Measurements from ENCODE around the gene RLN3. TPM values are rescaled to one million over a fixed set of nuclear protein-coding genes. Genes with fewer than 3 reads are reported as not detected.

The RLN3 gene
- polyA plus RNA-seq, 2 donors, result not detected

DNA sequence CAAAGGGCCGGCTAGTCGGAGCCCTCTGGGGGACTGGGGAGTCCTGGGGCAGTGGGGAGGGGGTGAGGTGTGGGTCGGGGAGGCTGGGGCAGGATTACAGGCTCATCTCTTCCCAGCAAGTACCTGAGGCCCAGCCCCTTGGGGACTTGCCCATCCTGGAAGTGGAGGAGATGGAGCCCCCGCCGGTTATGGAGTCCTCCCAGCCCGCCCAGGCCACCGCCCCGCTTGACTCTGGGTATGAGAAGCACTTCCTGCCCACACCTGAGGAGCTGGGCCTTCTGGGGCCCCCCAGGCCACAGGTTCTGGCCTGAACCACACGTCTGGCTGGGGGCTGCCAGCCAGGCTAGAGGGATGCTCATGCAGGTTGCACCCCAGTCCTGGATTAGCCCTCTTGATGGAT lies 24.0 kb downstream of the RLN3 start:
- Histone ChIP-seq H3K27me3 (ENCODE audit: control insufficient read depth in 1 of 2, insufficient read depth in 2 of 2, low read length in 2 of 2) (no peaks in the 10 kb centered on the region), H3K9me3 (ENCODE audit: control insufficient read depth in 2 of 2, insufficient read depth in 1 of 2, low read depth in 1 of 2, low read length in 1 of 2) (peaks cover 0 to 5% of the 10 kb centered on the region in 2 donors), H3K4me1 (ENCODE audit: control insufficient read depth in 2 of 2, insufficient read depth in 2 of 2, low read length in 1 of 2) (no peaks in the 10 kb centered on the region), H3K36me3 (ENCODE audit: control insufficient read depth in 2 of 2, insufficient read depth in 2 of 2, low read length in 1 of 2) (peaks cover 0 to 2% of the 10 kb centered on the region in 2 donors), H3K4me3 (ENCODE audit: low read depth in 1 of 2, low read length in 2 of 2) (no peak overlapping the region), H3K27ac (ENCODE audit: low read depth in 2 of 2, low read length in 1 of 2) (no peak overlapping the region)
- 72 to 73% methylated on average over 9 of the region's 9 CpGs for WGBS, 2 donors

DNA sequence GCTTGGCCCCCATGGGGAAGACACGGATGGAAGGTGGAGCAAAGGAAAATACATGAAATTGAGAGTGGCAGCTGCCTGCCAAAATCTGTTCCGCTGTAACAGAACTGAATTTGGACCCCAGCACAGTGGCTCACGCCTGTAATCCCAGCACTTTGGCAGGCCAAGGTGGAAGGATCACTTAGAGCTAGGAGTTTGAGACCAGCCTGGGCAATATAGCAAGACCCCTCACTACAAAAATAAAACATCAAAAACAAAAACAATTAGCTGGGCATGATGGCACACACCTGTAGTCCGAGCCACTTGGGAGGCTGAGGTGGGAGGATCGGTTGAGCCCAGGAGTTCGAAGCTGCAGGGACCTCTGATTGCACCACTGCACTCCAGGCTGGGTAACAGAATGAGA lies 24.5 kb downstream of the RLN3 start:
- no peak overlapping the region for H3K4me3 ChIP-seq (ENCODE audit: low read depth in 1 of 2, low read length in 2 of 2)

DNA sequence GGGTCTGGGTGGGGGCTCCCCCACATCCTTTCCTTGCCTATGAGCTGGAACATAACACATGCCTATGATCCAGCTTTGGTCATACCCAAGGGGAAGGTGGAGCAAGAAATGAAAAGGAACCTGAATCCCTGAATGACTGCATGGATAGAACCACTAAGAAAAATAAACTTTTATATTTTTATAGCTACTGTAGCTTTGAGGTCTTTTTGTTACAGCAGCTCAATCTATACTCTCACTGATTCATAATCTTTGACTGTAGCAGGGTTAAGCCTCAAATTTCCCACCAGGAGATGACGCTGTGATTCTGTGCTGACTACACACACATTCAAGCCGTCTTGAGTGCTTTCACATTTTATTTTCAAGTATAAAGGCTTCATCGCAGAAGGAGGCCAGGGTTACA lies 25.1 kb downstream of the RLN3 start:
- Histone ChIP-seq H3K36me3 (ENCODE audit: control insufficient read depth in 2 of 2, insufficient read depth in 2 of 2, low read length in 1 of 2) (peaks cover 0 to 2% of the 10 kb centered on the region in 2 donors), H3K4me1 (ENCODE audit: control insufficient read depth in 2 of 2, insufficient read depth in 2 of 2, low read length in 1 of 2) (peaks cover 0 to 3% of the 10 kb centered on the region in 2 donors), H3K9me3 (ENCODE audit: control insufficient read depth in 2 of 2, insufficient read depth in 1 of 2, low read depth in 1 of 2, low read length in 1 of 2) (peaks cover 0 to 5% of the 10 kb centered on the region in 2 donors), H3K4me3 (ENCODE audit: low read depth in 1 of 2, low read length in 2 of 2) (no peak overlapping the region), H3K27ac (ENCODE audit: low read depth in 2 of 2, low read length in 1 of 2) (no peak overlapping the region), H3K27me3 (ENCODE audit: control insufficient read depth in 1 of 2, insufficient read depth in 2 of 2, low read length in 2 of 2) (no peaks in the 10 kb centered on the region)
- 95 to 96% methylated on average over 3 of the region's 3 CpGs for WGBS, 2 donors

More for the DNA sequence above, 24.5 kb downstream of the RLN3 start:
- Histone ChIP-seq H3K4me1 (ENCODE audit: control insufficient read depth in 2 of 2, insufficient read depth in 2 of 2, low read length in 1 of 2) (no peaks in the 10 kb centered on the region), H3K27me3 (ENCODE audit: control insufficient read depth in 1 of 2, insufficient read depth in 2 of 2, low read length in 2 of 2) (no peaks in the 10 kb centered on the region), H3K36me3 (ENCODE audit: control insufficient read depth in 2 of 2, insufficient read depth in 2 of 2, low read length in 1 of 2) (peaks cover 0 to 2% of the 10 kb centered on the region in 2 donors), H3K27ac (ENCODE audit: low read depth in 2 of 2, low read length in 1 of 2) (no peak overlapping the region), H3K9me3 (ENCODE audit: control insufficient read depth in 2 of 2, insufficient read depth in 1 of 2, low read depth in 1 of 2, low read length in 1 of 2) (peaks cover 0 to 5% of the 10 kb centered on the region in 2 donors)
- WGBS, 2 donors, result 81 to 90% methylated on average over 6 of the region's 6 CpGs

DNA sequence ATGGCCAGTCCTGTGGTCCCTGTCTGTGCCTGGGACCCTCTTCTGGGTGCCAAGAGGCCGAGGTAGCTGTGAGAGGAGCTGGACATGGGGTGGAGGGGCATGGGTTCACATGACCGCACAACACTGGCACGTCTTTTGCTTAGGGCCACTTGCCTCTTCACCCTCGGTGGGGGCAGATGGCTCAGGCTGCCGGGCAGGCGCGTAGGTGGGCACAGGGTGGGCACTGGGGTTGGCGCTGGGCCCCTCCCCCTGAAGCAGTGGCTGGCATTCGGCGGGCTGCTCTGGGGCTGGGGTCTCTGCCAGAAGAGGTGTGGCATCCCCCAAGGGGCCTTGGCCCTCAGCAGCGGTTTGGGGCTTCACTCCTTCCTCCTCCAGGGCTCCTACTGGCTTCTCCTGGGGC lies 25.6 kb downstream of the RLN3 start:
- H3K27ac ChIP-seq (ENCODE audit: low read depth in 2 of 2, low read length in 1 of 2), result no peak overlapping the region
- H3K4me3 ChIP-seq (ENCODE audit: low read depth in 1 of 2, low read length in 2 of 2), result no peak overlapping the region
- WGBS, 2 donors, result 93% methylated on average over 11 of the region's 11 CpGs
- peaks cover 0 to 2% of the 10 kb centered on the region in 2 donors for H3K36me3 ChIP-seq (ENCODE audit: control insufficient read depth in 2 of 2, insufficient read depth in 2 of 2, low read length in 1 of 2)
- H3K9me3 ChIP-seq (ENCODE audit: control insufficient read depth in 2 of 2, insufficient read depth in 1 of 2, low read depth in 1 of 2, low read length in 1 of 2), result peaks cover 0 to 4% of the 10 kb centered on the region in 2 donors
- H3K27me3 ChIP-seq (ENCODE audit: control insufficient read depth in 1 of 2, insufficient read depth in 2 of 2, low read length in 2 of 2), result no peaks in the 10 kb centered on the region
- peaks cover 0 to 6% of the 10 kb centered on the region in 2 donors for H3K4me1 ChIP-seq (ENCODE audit: control insufficient read depth in 2 of 2, insufficient read depth in 2 of 2, low read length in 1 of 2)

DNA sequence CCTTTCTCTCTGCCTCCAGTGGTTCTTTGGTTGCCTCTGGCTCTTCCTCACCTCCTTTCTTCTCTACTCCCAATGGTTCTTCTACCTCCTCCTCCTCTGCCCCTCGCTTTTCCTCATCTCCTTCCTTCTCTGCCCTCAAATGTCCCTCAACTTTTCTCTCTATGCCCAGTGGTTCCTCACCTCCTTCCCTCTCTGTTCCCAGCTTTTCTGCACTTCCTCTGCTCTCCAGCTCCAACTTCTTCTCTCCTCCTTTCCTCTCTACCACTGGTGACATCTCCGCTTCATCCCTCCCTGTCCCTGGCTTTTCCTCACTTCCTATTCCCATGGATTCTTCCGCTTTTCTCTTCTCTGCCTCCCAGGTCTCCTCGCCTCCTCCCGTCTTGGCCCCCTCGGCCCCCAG lies 26.2 kb downstream of the RLN3 start:
- Histone ChIP-seq H3K36me3 (ENCODE audit: control insufficient read depth in 2 of 2, insufficient read depth in 2 of 2, low read length in 1 of 2) (peaks cover 0 to 2% of the 10 kb centered on the region in 2 donors), H3K27me3 (ENCODE audit: control insufficient read depth in 1 of 2, insufficient read depth in 2 of 2, low read length in 2 of 2) (peaks cover 0 to 4% of the 10 kb centered on the region in 2 donors), H3K27ac (ENCODE audit: low read depth in 2 of 2, low read length in 1 of 2) (no peak overlapping the region), H3K4me1 (ENCODE audit: control insufficient read depth in 2 of 2, insufficient read depth in 2 of 2, low read length in 1 of 2) (peaks cover 0 to 10% of the 10 kb centered on the region in 2 donors), H3K4me3 (ENCODE audit: low read depth in 1 of 2, low read length in 2 of 2) (no peak overlapping the region), H3K9me3 (ENCODE audit: control insufficient read depth in 2 of 2, insufficient read depth in 1 of 2, low read depth in 1 of 2, low read length in 1 of 2) (peaks cover 0 to 2% of the 10 kb centered on the region in 2 donors)
- WGBS, 2 donors, result 81 to 90% methylated on average over 6 of the region's 6 CpGs

DNA sequence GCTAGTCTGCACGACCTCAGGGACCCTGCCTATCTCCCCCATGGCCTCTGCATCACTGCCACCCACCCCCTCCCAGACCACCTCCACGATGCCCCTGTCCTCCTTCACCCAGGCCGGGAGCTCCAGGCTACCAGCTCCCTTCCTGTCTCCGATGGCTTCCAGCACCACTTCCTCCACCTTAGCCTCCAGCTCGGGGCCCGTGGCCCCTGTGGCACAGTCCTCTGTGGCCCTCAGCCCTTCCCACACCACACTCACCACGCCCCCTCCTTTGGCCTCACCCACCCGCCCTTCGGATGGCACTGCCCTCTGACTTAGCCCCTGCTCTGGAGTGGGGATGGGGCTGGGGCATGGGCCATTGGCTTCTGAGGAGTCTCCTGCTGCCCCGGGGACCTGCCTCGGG lies 26.8 kb downstream of the RLN3 start:
- Histone ChIP-seq H3K4me1 (ENCODE audit: control insufficient read depth in 2 of 2, insufficient read depth in 2 of 2, low read length in 1 of 2) (peaks cover 0 to 11% of the 10 kb centered on the region in 2 donors), H3K27me3 (ENCODE audit: control insufficient read depth in 1 of 2, insufficient read depth in 2 of 2, low read length in 2 of 2) (peaks cover 0 to 6% of the 10 kb centered on the region in 2 donors), H3K4me3 (ENCODE audit: low read depth in 1 of 2, low read length in 2 of 2) (no peak overlapping the region), H3K36me3 (ENCODE audit: control insufficient read depth in 2 of 2, insufficient read depth in 2 of 2, low read length in 1 of 2) (peaks cover 0 to 2% of the 10 kb centered on the region in 2 donors), H3K9me3 (ENCODE audit: control insufficient read depth in 2 of 2, insufficient read depth in 1 of 2, low read depth in 1 of 2, low read length in 1 of 2) (peaks cover 0 to 2% of the 10 kb centered on the region in 2 donors), H3K27ac (ENCODE audit: low read depth in 2 of 2, low read length in 1 of 2) (no peak overlapping the region)
- 60 to 70% methylated on average over 11 of the region's 11 CpGs for WGBS, 2 donors

DNA sequence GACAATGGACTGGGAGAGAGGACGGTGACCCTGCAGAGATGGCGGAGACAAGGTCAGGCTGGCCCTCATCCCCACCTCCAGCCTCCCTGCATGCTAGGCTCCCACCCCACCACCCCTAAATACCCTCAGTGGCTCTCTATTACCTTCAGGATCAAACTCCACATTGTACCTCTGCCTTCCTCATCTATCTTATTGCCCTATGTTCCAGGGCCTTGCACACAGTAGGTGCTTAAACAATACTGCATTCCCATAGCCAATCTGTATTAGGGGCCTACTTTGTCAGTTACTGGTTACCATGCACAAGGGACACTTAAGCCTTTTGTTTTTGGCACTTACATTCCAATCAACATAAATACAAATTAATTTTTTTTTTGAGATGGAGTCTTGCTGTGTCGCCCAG lies 27.4 kb downstream of the RLN3 start:
- 87 to 90% methylated on average over 3 of the region's 3 CpGs for WGBS, 2 donors
- Histone ChIP-seq H3K9me3 (ENCODE audit: control insufficient read depth in 2 of 2, insufficient read depth in 1 of 2, low read depth in 1 of 2, low read length in 1 of 2) (peaks cover 0 to 2% of the 10 kb centered on the region in 2 donors), H3K27me3 (ENCODE audit: control insufficient read depth in 1 of 2, insufficient read depth in 2 of 2, low read length in 2 of 2) (peaks cover 0 to 6% of the 10 kb centered on the region in 2 donors), H3K36me3 (ENCODE audit: control insufficient read depth in 2 of 2, insufficient read depth in 2 of 2, low read length in 1 of 2) (peaks cover 0 to 2% of the 10 kb centered on the region in 2 donors), H3K4me1 (ENCODE audit: control insufficient read depth in 2 of 2, insufficient read depth in 2 of 2, low read length in 1 of 2) (peaks cover 0 to 11% of the 10 kb centered on the region in 2 donors), H3K4me3 (ENCODE audit: low read depth in 1 of 2, low read length in 2 of 2) (no peak overlapping the region), H3K27ac (ENCODE audit: low read depth in 2 of 2, low read length in 1 of 2) (no peak overlapping the region)

DNA sequence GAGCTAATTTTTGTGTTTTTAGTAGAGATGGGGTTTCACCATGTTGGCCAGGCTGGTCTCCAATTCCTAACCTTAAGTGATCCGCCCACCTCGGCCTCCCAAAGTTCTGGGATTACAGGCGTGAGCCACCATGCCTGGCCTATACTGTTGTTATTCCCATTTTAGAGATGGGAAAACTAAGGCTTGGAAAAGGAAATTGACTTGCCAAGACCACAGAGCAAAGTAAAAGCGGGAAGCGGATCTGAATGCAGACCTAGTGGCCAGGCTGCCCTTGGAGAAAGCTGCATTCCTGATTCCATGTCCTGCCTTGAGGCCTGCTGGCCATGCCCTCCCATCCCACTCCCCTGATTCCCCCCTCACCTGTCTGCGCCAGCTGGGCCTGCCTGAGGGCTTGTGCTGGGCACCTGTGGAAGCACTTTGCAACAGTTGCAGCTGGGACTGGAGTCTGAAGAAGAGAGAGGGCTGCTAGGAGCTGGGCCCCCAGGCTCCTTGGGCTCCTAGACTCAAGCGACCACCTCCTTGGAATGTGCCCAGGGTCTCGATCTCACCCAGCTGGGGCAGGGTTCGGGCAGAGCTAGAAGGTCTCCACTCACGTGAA lies 28.2 kb downstream of the RLN3 start:
- WGBS, 2 donors, result 92 to 95% methylated on average over 10 of the region's 10 CpGs
- Histone ChIP-seq H3K36me3 (ENCODE audit: control insufficient read depth in 2 of 2, insufficient read depth in 2 of 2, low read length in 1 of 2) (no peaks in the 10 kb centered on the region), H3K9me3 (ENCODE audit: control insufficient read depth in 2 of 2, insufficient read depth in 1 of 2, low read depth in 1 of 2, low read length in 1 of 2) (peaks cover 0 to 2% of the 10 kb centered on the region in 2 donors), H3K4me1 (ENCODE audit: control insufficient read depth in 2 of 2, insufficient read depth in 2 of 2, low read length in 1 of 2) (peaks cover 0 to 11% of the 10 kb centered on the region in 2 donors), H3K4me3 (ENCODE audit: low read depth in 1 of 2, low read length in 2 of 2) (no peak overlapping the region), H3K27me3 (ENCODE audit: control insufficient read depth in 1 of 2, insufficient read depth in 2 of 2, low read length in 2 of 2) (peaks cover 0 to 6% of the 10 kb centered on the region in 2 donors), H3K27ac (ENCODE audit: low read depth in 2 of 2, low read length in 1 of 2) (no peak overlapping the region)

DNA sequence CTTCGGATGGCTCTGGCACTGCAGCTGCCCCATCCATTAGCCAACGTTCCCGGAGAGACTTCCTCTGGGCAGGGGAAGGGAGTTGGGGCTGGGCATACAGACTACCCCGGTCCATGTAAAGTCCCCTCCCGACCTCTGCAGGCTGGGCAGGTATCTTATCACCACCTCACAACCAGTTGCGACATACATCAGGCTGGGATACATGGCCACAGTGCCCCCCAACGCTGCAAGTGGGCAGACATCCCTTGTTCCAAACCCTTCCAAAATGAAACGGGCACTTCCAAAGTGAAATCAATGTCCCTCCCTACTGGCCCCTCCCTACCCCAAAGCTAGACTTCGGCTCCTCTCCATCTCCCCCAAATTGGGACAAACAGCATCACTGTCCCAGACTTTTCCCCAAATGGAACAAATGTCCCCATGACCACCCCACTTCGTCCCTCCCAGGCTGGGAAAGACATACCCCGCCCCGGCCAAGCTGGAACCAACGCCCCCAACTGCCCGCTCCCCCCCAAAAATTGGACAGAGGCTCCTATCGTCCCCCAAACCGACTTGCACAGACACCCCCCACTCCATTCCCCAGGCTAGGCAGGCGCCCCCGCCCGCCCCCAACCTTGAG lies 28.9 kb downstream of the RLN3 start:
- no peak overlapping the region for H3K4me3 ChIP-seq (ENCODE audit: low read depth in 1 of 2, low read length in 2 of 2)
- peaks cover 0 to 6% of the 10 kb centered on the region in 2 donors for H3K27me3 ChIP-seq (ENCODE audit: control insufficient read depth in 1 of 2, insufficient read depth in 2 of 2, low read length in 2 of 2)
- peaks cover 0 to 11% of the 10 kb centered on the region in 2 donors for H3K4me1 ChIP-seq (ENCODE audit: control insufficient read depth in 2 of 2, insufficient read depth in 2 of 2, low read length in 1 of 2)
- 32 to 37% methylated on average over 19 of the region's 19 CpGs for WGBS, 2 donors
- H3K9me3 ChIP-seq (ENCODE audit: control insufficient read depth in 2 of 2, insufficient read depth in 1 of 2, low read depth in 1 of 2, low read length in 1 of 2), result peaks cover 0 to 2% of the 10 kb centered on the region in 2 donors
- H3K36me3 ChIP-seq (ENCODE audit: control insufficient read depth in 2 of 2, insufficient read depth in 2 of 2, low read length in 1 of 2), result no peaks in the 10 kb centered on the region
- H3K27ac ChIP-seq (ENCODE audit: low read depth in 2 of 2, low read length in 1 of 2), result no peak overlapping the region
